ENCODE data around the gene CCDC51. TPM values are rescaled to one million over a fixed set of nuclear protein-coding genes. Genes with fewer than 3 reads are reported as not detected.

The CCDC51 gene
- total and polyA plus RNA-seq, 2 experiments from 2014 or later, result 20.8 to 24.1 TPM

- peaks cover 12% of the 10 kb centered on the region for H3K27me3 Mint-ChIP-seq (ENCODE audit: insufficient read depth, low read depth, poor library complexity)
- Histone ChIP-seq H2AFZ (no peak overlapping the region), H3K4me3 (no peak overlapping the region)
Observed at GRCh38 chr3:48465531-48466378, 25.8 kb upstream of the CCDC51 start.

More at GRCh38 chr3:48465531-48466378, 25.8 kb upstream of the CCDC51 start:
- Mint-ChIP-seq H3K27ac (peak overlapping the region; percentile 99), H3K9me3 (no peaks in the 10 kb centered on the region), H3K4me3 (peak overlapping the region; percentile 52), H3K36me3 (ENCODE audit: low read depth) (peaks cover 45% of the 10 kb centered on the region), H3K4me1 (peaks cover 28% of the 10 kb centered on the region)
- no peak for TF ChIP-seq EZH2phosphoT487 (IDR thresholded peaks at IDR 0.05; ENCODE audit: unreplicated experiment)
- TF ChIP-seq NANOG (IDR thresholded peaks at IDR 0.05; ENCODE audit: borderline replicate concordance), result no peak
- 0 out of 2 replicates have a peak, but pooled peaks have one; percentile 24 for TF ChIP-seq ETS1 (IDR thresholded peaks at IDR 0.05)
- TF ChIP-seq CTCF (conservative IDR thresholded peaks at IDR 0.05; ENCODE audit: low read depth in 2 of 2), result peak; percentile 70 to 96
- no peak for TF ChIP-seq EZH2 (IDR thresholded peaks at IDR 0.05; ENCODE audit: low read depth, unreplicated experiment)
- peak; percentile 62 for TF ChIP-seq POLR2AphosphoS5 (IDR thresholded peaks at IDR 0.05; ENCODE audit: low read depth)
- TF ChIP-seq CREB1 (CRISPR knock-in tag; IDR thresholded peaks at IDR 0.05; ENCODE audit: low read depth), result no peak
- no peak for TF ChIP-seq ZNF462 (CRISPR knock-in tag; IDR thresholded peaks at IDR 0.05)
- no peak for TF ChIP-seq ZNF114 (CRISPR knock-in tag; IDR thresholded peaks at IDR 0.05)
- TF ChIP-seq JUNB (IDR thresholded peaks at IDR 0.05; ENCODE audit: unreplicated experiment), result no peak
- no peak for TF ChIP-seq STAT1 (IDR thresholded peaks at IDR 0.05; ENCODE audit: unreplicated experiment)
- TF ChIP-seq ZNF331 (CRISPR knock-in tag; IDR thresholded peaks at IDR 0.05; ENCODE audit: low read depth), result no peak
- no peak for TF ChIP-seq REST (IDR thresholded peaks at IDR 0.05; ENCODE audit: unreplicated experiment)
- H3K79me2 ChIP-seq (replicated peaks; ENCODE audit: insufficient read depth), result peaks cover 5% of the 10 kb centered on the region
- H3K27me3 ChIP-seq (ENCODE audit: insufficient read depth), result no peaks in the 10 kb centered on the region
- H3K9me2 ChIP-seq (ENCODE audit: insufficient read depth), result no peaks in the 10 kb centered on the region
- peaks cover 15% of the 10 kb centered on the region; the same call in 1 of the 2 replicates for H3K36me3 ChIP-seq (ENCODE audit: insufficient read depth)
- peak overlapping the region; percentile 56; the same call in 1 of the 2 replicates for H3K4me2 ChIP-seq
- no peaks in the 10 kb centered on the region for H3K4me1 ChIP-seq (ENCODE audit: insufficient read depth)
- ATAC-seq, result peak; percentile 91
- H3K27ac ChIP-seq (ENCODE audit: low read depth), result peak overlapping the region; percentile 96
- H4K20me1 ChIP-seq (replicated peaks; ENCODE audit: insufficient read depth), result no peaks in the 10 kb centered on the region; the same call in 1 of the 2 replicates
- DNase-seq (ENCODE audit: low spot score), result peak; percentile 99
- peaks cover 8% of the 10 kb centered on the region; the same call in 1 of the 2 replicates for H3F3A ChIP-seq (replicated peaks; ENCODE audit: low read depth)

Measured in GM23338 (cell line).